ENCODE data around the gene OIT3. TPM values are rescaled to one million over a fixed set of nuclear protein-coding genes. Genes with fewer than 3 reads are reported as not detected.

Gene OIT3
- polyA plus RNA-seq, 2 of the 4 experiments (the other 2 are of a cell fraction), result 0.06 to 0.08 TPM

DNA sequence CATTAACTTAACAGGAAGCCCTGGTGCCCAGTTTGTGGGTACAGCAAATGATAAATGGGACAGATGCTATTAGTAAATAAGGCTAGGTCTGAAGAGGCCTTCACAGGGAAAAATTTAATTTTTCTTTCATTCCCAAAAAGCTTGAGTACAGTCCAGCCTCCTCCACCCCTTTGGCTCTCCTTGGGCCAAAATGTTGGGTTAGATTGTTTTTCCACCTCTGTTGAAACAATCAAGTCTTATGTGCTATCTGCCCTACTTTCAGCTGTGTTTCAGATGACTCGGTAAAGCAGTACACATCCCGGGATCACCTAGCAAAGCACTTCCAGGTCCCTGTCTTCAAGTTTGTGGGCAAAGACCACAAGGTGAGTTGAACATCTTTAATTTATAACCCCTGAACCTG is 36.7 kb downstream of the OIT3 start:
- POLR2A ChIA-PET, result no interaction called here
- ATAC-seq, result no peak

DNA sequence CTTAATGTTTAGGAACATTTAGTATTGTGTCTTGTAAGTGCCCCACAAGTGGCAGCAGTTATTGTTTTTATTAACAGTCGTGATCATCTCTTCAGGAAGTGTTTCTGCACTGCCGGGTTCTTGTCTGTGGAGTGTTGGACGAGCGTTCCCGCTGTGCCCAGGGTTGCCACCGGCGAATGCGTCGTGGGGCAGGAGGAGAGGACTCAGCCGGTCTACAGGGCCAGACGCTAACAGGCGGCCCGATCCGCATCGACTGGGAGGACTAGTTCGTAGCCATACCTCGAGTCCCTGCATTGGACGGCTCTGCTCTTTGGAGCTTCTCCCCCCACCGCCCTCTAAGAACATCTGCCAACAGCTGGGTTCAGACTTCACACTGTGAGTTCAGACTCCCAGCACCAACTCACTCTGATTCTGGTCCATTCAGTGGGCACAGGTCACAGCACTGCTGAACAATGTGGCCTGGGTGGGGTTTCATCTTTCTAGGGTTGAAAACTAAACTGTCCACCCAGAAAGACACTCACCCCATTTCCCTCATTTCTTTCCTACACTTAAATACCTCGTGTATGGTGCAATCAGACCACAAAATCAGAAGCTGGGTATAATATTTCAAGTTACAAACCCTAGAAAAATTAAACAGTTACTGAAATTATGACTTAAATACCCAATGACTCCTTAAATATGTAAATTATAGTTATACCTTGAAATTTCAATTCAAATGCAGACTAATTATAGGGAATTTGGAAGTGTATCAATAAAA is 38.9 kb downstream of the OIT3 start:
- no peak for ATAC-seq
- TF ChIP-seq HDAC2 (IDR thresholded peaks at IDR 0.05) (no peak), RCOR1 (IDR thresholded peaks at IDR 0.05; ENCODE audit: low read depth, low read length) (no peak), MAZ (IDR thresholded peaks at IDR 0.05; ENCODE audit: borderline replicate concordance, low read depth, low read length) (no peak)
- Histone ChIP-seq H3K4me2 (no peak overlapping the region), H3K9me3 (no peaks in the 10 kb centered on the region), H3K4me3 (no peak overlapping the region), H3K27ac (no peak overlapping the region), H3K4me1 (no peaks in the 10 kb centered on the region)
- 83% methylated on average over 20 of the region's 20 CpGs for WGBS (ENCODE audit: missing lambda C conversion rate)
- ChIA-PET POLR2A (no interaction called here), CTCF (no interaction called here)
- DNase-seq (ENCODE audit: low read depth in 1 of 2, low spot score in 1 of 2), result no peak
- no peak for FAIRE-seq

More for the DNA sequence above, 36.7 kb downstream of the OIT3 start:
- Histone ChIP-seq H3K4me3 (no peak overlapping the region), H3K4me2 (no peak overlapping the region), H3K4me1 (no peaks in the 10 kb centered on the region), H3K27ac (no peak overlapping the region), H3K9me3 (no peaks in the 10 kb centered on the region)
- 90% methylated on average over 2 of the region's 2 CpGs for WGBS (ENCODE audit: missing lambda C conversion rate)
- no peak for TF ChIP-seq SMC3 (IDR thresholded peaks at IDR 0.05)
- no peak for TF ChIP-seq TP53 (CRISPR knock-in tag; IDR thresholded peaks at IDR 0.05)
- TF ChIP-seq POLR2A (IDR thresholded peaks at IDR 0.05; ENCODE audit: low read length), result no peak
- TF ChIP-seq PHF8 (IDR thresholded peaks at IDR 0.05; ENCODE audit: borderline replicate concordance, low read depth), result no peak
- no peak for TF ChIP-seq HOXA7 (CRISPR knock-in tag; IDR thresholded peaks at IDR 0.05)
- FAIRE-seq (no peak), DNase-seq (ENCODE audit: low read depth in 1 of 2, low spot score in 1 of 2) (no peak)
- CTCF ChIA-PET, result no interaction called here

DNA sequence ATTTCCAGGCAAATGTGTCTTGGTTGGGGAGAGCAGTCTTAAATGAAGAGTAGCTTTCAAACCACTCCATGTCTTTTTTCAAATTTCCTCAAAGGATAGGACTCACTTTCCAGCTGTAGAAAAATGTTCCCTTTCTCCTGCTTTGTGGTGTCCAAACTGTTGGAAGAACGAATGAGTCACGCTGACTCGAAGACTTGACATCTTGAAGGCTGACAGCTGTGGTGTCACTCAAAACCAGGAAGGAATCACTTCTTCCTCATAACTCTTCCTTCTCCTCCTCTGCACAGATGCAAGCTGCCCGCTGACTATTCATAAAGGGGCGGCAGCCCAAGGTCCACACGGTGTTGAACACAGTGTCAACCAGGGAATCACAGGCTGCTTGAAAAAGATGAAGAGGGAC is 41.8 kb downstream of the OIT3 start:
- no peak for ATAC-seq
- DNase-seq (ENCODE audit: low read depth in 1 of 2, low spot score in 1 of 2), result no peak
- TF ChIP-seq ZSCAN20 (CRISPR knock-in tag; IDR thresholded peaks at IDR 0.05), result no peak
- TF ChIP-seq EHF (CRISPR knock-in tag; IDR thresholded peaks at IDR 0.05), result no peak
- no peak for TF ChIP-seq CHD2 (IDR thresholded peaks at IDR 0.05; ENCODE audit: low read length, partially characterized antibody)
- TF ChIP-seq, protein P1, sequence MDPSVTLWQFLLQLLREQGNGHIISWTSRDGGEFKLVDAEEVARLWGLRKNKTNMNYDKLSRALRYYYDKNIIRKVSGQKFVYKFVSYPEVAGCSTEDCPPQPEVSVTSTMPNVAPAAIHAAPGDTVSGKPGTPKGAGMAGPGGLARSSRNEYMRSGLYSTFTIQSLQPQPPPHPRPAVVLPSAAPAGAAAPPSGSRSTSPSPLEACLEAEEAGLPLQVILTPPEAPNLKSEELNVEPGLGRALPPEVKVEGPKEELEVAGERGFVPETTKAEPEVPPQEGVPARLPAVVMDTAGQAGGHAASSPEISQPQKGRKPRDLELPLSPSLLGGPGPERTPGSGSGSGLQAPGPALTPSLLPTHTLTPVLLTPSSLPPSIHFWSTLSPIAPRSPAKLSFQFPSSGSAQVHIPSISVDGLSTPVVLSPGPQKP (IDR thresholded peaks at IDR 0.05; ENCODE audit: low read depth, low read length), result no peak
- TF ChIP-seq, protein P2, sequence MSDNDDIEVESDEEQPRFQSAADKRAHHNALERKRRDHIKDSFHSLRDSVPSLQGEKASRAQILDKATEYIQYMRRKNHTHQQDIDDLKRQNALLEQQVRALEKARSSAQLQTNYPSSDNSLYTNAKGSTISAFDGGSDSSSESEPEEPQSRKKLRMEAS (IDR thresholded peaks at IDR 0.05), result no peak
- no peak for TF ChIP-seq PHF8 (IDR thresholded peaks at IDR 0.05; ENCODE audit: borderline replicate concordance, low read depth)
- TF ChIP-seq, protein P3, sequence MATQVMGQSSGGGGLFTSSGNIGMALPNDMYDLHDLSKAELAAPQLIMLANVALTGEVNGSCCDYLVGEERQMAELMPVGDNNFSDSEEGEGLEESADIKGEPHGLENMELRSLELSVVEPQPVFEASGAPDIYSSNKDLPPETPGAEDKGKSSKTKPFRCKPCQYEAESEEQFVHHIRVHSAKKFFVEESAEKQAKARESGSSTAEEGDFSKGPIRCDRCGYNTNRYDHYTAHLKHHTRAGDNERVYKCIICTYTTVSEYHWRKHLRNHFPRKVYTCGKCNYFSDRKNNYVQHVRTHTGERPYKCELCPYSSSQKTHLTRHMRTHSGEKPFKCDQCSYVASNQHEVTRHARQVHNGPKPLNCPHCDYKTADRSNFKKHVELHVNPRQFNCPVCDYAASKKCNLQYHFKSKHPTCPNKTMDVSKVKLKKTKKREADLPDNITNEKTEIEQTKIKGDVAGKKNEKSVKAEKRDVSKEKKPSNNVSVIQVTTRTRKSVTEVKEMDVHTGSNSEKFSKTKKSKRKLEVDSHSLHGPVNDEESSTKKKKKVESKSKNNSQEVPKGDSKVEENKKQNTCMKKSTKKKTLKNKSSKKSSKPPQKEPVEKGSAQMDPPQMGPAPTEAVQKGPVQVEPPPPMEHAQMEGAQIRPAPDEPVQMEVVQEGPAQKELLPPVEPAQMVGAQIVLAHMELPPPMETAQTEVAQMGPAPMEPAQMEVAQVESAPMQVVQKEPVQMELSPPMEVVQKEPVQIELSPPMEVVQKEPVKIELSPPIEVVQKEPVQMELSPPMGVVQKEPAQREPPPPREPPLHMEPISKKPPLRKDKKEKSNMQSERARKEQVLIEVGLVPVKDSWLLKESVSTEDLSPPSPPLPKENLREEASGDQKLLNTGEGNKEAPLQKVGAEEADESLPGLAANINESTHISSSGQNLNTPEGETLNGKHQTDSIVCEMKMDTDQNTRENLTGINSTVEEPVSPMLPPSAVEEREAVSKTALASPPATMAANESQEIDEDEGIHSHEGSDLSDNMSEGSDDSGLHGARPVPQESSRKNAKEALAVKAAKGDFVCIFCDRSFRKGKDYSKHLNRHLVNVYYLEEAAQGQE (IDR thresholded peaks at IDR 0.05), result no peak
- TF ChIP-seq, protein P4, sequence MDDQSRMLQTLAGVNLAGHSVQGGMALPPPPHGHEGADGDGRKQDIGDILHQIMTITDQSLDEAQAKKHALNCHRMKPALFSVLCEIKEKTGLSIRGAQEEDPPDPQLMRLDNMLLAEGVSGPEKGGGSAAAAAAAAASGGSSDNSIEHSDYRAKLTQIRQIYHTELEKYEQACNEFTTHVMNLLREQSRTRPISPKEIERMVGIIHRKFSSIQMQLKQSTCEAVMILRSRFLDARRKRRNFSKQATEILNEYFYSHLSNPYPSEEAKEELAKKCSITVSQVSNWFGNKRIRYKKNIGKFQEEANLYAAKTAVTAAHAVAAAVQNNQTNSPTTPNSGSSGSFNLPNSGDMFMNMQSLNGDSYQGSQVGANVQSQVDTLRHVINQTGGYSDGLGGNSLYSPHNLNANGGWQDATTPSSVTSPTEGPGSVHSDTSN (IDR thresholded peaks at IDR 0.05), result no peak
- TF ChIP-seq, protein P5, sequence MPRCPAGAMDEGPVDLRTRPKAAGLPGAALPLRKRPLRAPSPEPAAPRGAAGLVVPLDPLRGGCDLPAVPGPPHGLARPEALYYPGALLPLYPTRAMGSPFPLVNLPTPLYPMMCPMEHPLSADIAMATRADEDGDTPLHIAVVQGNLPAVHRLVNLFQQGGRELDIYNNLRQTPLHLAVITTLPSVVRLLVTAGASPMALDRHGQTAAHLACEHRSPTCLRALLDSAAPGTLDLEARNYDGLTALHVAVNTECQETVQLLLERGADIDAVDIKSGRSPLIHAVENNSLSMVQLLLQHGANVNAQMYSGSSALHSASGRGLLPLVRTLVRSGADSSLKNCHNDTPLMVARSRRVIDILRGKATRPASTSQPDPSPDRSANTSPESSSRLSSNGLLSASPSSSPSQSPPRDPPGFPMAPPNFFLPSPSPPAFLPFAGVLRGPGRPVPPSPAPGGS (IDR thresholded peaks at IDR 0.05), result no peak

More for the DNA sequence above, 41.8 kb downstream of the OIT3 start:
- POLR2A ChIA-PET, result no interaction called here
- no peak overlapping the region for H3K27ac ChIP-seq
- 83% methylated on average over 6 of the region's 6 CpGs for WGBS (ENCODE audit: missing lambda C conversion rate)
- no peak for FAIRE-seq
- H3K9me3 ChIP-seq, result no peaks in the 10 kb centered on the region
- H3K4me3 ChIP-seq, result no peak overlapping the region
- H3K4me2 ChIP-seq, result no peak overlapping the region
- CTCF ChIA-PET, result interaction anchor here (0.6 to 0.9 kb wide), 2 partner anchors 126 to 223 kb away, joined by 3 read pairs; no protein-coding TSS in a partner anchor
- H3K4me1 ChIP-seq, result no peaks in the 10 kb centered on the region

Data from A549 (cell line).